Embryonic facial prominence (tissue), 1 donor: Measurements from ENCODE around the gene ADAMTS4.
A peak's percentile ranks its signal among the peaks of the same experiment; 100 is the strongest.

ENCODE experiments used
- DNase-seq: peaks from one replicate; pipeline ENCODE4 v3.0.0-alpha.2; 2016; ENCODE audit errors: extremely low spot score

The ADAMTS4 gene

GRCh38 chr1:161219078-161219892 lies 20.4 kb upstream of the ADAMTS4 start:
- no peak for DNase-seq

GRCh38 chr1:161218301-161219077 lies 19.6 kb upstream of the ADAMTS4 start:
- no peak for DNase-seq

- DNase-seq: no peak
Observed at GRCh38 chr1:161217831-161218230, 19.0 kb upstream of the ADAMTS4 start.

- no peak for DNase-seq
Observed at GRCh38 chr1:161216945-161217712, 18.3 kb upstream of the ADAMTS4 start.

GRCh38 chr1:161215076-161215475 lies 16.2 kb upstream of the ADAMTS4 start, which contains the start of gene FCER1G:
Gene FCER1G (plus strand): TSS chr1:161215295. CDS start chr1:161215322, 27 bp downstream.
- DNase-seq: no peak

GRCh38 chr1:161214369-161214768 lies 15.5 kb upstream of the ADAMTS4 start:
- no peak for DNase-seq

GRCh38 chr1:161209790-161210409 lies 11.0 kb upstream of the ADAMTS4 start:
- no peak for DNase-seq

GRCh38 chr1:161207173-161207572 lies 8.3 kb upstream of the ADAMTS4 start:
- DNase-seq: no peak

- no peak for DNase-seq
Observed at GRCh38 chr1:161206411-161207140, 7.7 kb upstream of the ADAMTS4 start.

GRCh38 chr1:161201836-161202712 lies 3.2 kb upstream of the ADAMTS4 start, which contains the start of gene NDUFS2:
Gene NDUFS2 (plus strand): TSS chr1:161202367. CDS start chr1:161202386, 19 bp downstream.
- peak; percentile 98 for DNase-seq

GRCh38 chr1:161200992-161201835 lies 2.4 kb upstream of the ADAMTS4 start:
- no peak for DNase-seq

- no peak for DNase-seq
Observed at GRCh38 chr1:161200421-161200991, 1.7 kb upstream of the ADAMTS4 start.

- DNase-seq: no peak
Observed at GRCh38 chr1:161199506-161200139, 769 bp upstream of the ADAMTS4 start.

- no peak for DNase-seq
Observed at GRCh38 chr1:161198194-161198896, 509 bp downstream of the ADAMTS4 start.

- no peak for DNase-seq
Observed at GRCh38 chr1:161197560-161198193, 1.2 kb downstream of the ADAMTS4 start.

- DNase-seq: peak; percentile 70
Observed at GRCh38 chr1:161196521-161197451, 2.1 kb downstream of the ADAMTS4 start.
